Fibroblast of the conjunctiva (primary cell): ENCODE data around the gene BCL7C.
"Not testable (repeated sequence)": the region's sequence is repeated elsewhere in the genome, so short reads cannot be mapped to it uniquely, and the experiment has no call there.

Experiments used
- DNase-seq: peaks from one replicate; pipeline ENCODE4 v3.0.0-alpha.2; 2010; ENCODE audit warnings: low read depth

The BCL7C gene

GRCh38 chr16:30860729-30861128 lies 33.1 kb downstream of the BCL7C start:
- DNase-seq, result not testable (repeated sequence)

- no peak for DNase-seq
These were observed 35.0 kb downstream of the BCL7C start for GRCh38 chr16:30858829-30859423.

GRCh38 chr16:30858111-30858495 lies 35.8 kb downstream of the BCL7C start:
- DNase-seq, result no peak

GRCh38 chr16:30853758-30854157 lies 40.1 kb downstream of the BCL7C start:
- no peak for DNase-seq

- no peak for DNase-seq
These were observed 43.6 kb downstream of the BCL7C start for GRCh38 chr16:30850246-30850645.

- DNase-seq, result no peak
These were observed 47.1 kb downstream of the BCL7C start for GRCh38 chr16:30846649-30847402.

DNA sequence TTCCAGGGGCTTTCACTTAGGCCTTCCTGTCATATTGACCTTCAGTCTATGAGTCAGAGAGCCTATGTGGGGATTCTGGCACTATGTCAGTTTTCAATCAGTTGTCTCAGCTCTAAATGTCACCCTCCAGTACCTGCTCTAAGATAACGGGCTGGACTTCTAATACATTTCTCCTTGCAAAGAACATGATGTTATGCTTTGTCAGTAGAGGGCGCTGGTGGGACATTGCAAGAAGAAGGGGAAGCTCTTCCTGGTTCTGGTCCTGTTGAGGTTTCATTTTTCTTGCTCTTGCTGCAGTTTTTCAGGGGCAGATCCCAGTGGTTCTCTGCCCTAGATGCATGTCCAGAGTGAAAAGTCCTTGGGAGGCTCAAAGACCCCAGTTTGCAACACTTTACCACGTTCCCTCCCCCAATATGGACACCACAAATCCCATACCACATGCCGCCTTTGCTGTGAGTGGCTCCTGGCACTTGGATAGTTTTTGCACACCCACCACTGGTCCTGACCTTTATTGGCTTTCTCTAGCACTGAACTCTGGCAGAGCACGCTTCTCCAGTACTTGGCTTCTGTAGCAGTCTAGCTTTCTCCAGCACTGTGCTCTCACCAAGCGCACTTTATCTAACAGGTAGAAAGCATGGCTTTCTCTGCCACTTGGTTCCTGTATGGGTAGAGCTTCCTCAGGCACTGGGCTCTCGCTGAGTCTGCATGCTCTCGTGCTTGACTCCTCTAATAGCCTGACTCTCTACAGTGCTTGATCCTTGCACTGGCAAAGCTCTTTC lies 49.0 kb downstream of the BCL7C start:
- peak; percentile 93 for DNase-seq

DNA sequence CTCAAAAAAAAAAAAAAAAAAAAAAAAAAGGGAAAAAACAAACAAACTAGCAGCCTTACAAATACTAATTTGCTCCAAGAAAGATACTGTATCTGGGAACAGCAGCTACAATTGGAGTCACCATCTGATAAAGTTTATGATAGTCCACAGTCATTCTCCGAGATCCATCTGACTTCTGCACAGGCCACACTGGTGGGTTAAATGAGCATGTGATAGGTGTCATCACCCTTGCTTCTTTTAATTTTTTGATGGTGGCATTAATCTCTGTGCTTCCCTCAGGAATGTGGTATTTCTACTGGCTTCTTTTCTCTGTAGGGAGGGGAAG lies 49.6 kb downstream of the BCL7C start:
- no peak for DNase-seq

- DNase-seq, result no peak
These were observed 50.4 kb downstream of the BCL7C start for GRCh38 chr16:30843501-30843900.

DNA sequence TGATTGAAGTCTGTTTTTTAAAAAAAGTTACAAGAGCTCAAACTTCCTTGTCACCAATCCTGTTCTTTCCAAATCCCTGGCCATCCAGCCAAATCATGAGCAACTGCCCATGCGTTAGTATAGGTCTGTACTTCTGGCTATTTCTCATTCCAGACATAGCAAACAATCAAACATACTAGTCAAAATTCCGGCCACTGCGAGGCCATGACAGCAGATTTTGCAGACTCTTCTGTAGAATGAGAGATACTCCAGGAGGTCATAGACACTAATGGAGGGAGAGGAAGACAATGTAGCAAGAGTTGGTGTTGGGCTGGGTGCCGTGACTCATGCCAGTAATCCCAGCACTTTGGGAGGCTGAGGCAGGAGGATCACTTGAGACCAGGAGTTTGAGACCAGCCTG lies 50.9 kb downstream of the BCL7C start:
- no peak for DNase-seq

GRCh38 chr16:30841332-30841731 lies 52.5 kb downstream of the BCL7C start:
- DNase-seq, result no peak

GRCh38 chr16:30840611-30841010 lies 53.3 kb downstream of the BCL7C start:
- DNase-seq, result no peak

- DNase-seq, result no peak
These were observed 54.2 kb downstream of the BCL7C start for GRCh38 chr16:30839523-30840227.

DNA sequence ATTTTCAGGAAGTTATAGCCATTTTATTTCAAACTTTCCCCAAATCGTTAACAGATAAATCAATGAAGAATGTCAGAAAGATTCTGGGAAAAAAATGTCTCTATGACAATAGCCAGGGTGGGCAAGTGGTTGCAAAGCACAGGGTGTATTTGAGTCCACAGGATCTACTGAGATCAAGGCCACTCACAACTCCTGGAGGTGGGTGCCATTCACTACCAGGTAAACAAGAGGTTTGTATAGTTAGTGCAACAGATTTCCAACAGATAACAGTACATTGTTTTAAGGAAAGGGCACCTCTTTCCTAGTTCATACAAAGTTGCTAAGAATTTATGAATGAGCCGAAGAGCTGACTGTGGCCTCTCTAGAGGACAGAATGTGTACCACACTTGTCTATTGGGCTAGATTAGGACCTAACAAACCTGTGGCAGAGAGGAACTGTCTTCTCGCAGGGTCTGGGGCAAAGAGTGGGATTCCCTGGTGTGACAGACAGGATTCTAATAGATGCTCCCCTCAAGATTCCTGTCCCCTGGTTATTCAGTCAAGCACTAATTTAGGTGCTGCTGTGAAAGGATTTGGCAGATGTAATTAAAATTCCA lies 54.9 kb downstream of the BCL7C start:
- no peak for DNase-seq

GRCh38 chr16:30837904-30838303 lies 56.0 kb downstream of the BCL7C start:
- DNase-seq, result no peak
